ENCODE measurements around the gene CEP162.
A peak's percentile ranks its signal among the peaks of the same experiment; 100 is the strongest.
"Not testable (repeated sequence)": the region's sequence is repeated elsewhere in the genome, so short reads cannot be mapped to it uniquely, and the experiment has no call there.

Gene CEP162

GRCh38 chr6:84223608-84224007, 3.8 kb downstream of the CEP162 start:
- DNase-seq = not testable (repeated sequence)

GRCh38 chr6:84222426-84222825, 5.0 kb downstream of the CEP162 start:
- no peak for DNase-seq

- DNase-seq = peak; percentile 16
Observed at GRCh38 chr6:84220809-84221409, 6.5 kb downstream of the CEP162 start.

GRCh38 chr6:84218091-84218490, 9.4 kb downstream of the CEP162 start:
- DNase-seq = no peak

- no peak for DNase-seq
Observed at GRCh38 chr6:84213217-84213616, 14.2 kb downstream of the CEP162 start.

GRCh38 chr6:84204011-84204410, 23.4 kb downstream of the CEP162 start:
- no peak for DNase-seq

- not testable (repeated sequence) for DNase-seq
Observed at GRCh38 chr6:84199987-84200386, 27.5 kb downstream of the CEP162 start.

- DNase-seq = no peak
Observed at GRCh38 chr6:84197708-84198107, 29.7 kb downstream of the CEP162 start.

- DNase-seq = no peak
Observed at GRCh38 chr6:84193114-84193708, 34.2 kb downstream of the CEP162 start.

- DNase-seq = no peak
Observed at GRCh38 chr6:84191802-84192201, 35.6 kb downstream of the CEP162 start.

GRCh38 chr6:84189356-84189755, 38.1 kb downstream of the CEP162 start:
- not testable (repeated sequence) for DNase-seq

- DNase-seq = no peak
Observed at GRCh38 chr6:84183430-84183829, 44.0 kb downstream of the CEP162 start.

- DNase-seq = no peak
Observed at GRCh38 chr6:84182001-84182400, 45.4 kb downstream of the CEP162 start.

- DNase-seq = no peak
Observed at GRCh38 chr6:84177241-84177640, 50.2 kb downstream of the CEP162 start.

GRCh38 chr6:84172574-84172973, 54.9 kb downstream of the CEP162 start:
- no peak for DNase-seq

GRCh38 chr6:84172080-84172479, 55.4 kb downstream of the CEP162 start:
- DNase-seq = no peak

- no peak for DNase-seq
Observed at GRCh38 chr6:84167457-84167856, 60.0 kb downstream of the CEP162 start.

GRCh38 chr6:84166395-84166794, 61.0 kb downstream of the CEP162 start:
- peak; percentile 17 for DNase-seq

- DNase-seq = not testable (repeated sequence)
Observed at GRCh38 chr6:84164328-84164727, 63.1 kb downstream of the CEP162 start.

GRCh38 chr6:84161190-84161589, 66.3 kb downstream of the CEP162 start:
- DNase-seq = no peak

GRCh38 chr6:84156306-84156705, 71.1 kb downstream of the CEP162 start:
- DNase-seq = no peak

GRCh38 chr6:84151669-84152068, 75.8 kb downstream of the CEP162 start:
- no peak for DNase-seq

GRCh38 chr6:84150705-84151104, 76.7 kb downstream of the CEP162 start:
- no peak for DNase-seq

- DNase-seq = no peak
Observed at GRCh38 chr6:84141521-84141920, 85.9 kb downstream of the CEP162 start.

- no peak for DNase-seq
Observed at GRCh38 chr6:84139311-84139710, 88.1 kb downstream of the CEP162 start.
